CD8-positive, alpha-beta memory T cell (primary cell): Measurements from ENCODE around the gene C15orf39. TPM values are rescaled to one million over a fixed set of nuclear protein-coding genes. Genes with fewer than 3 reads are reported as not detected.
A peak's percentile ranks its signal among the peaks of the same experiment; 100 is the strongest.

ENCODE experiments used
- CTCF ChIA-PET: fragments of 350-600 bp; sonication (Branson Sonifier 250); formaldehyde crosslinking; loops from one replicate; lab custom pipeline; 2021; ENCODE audit warnings: antibody characterized with exemption; lab: Charles Lee
- POLR2A ChIA-PET: fragments of 350-600 bp; sonication (Branson Sonifier 250); formaldehyde crosslinking; loops from one replicate; lab custom pipeline; 2021; ENCODE audit warnings: antibody characterized with exemption; lab: Charles Lee
- DNase-seq, 5 donors: peaks; one replicate each; pipeline versions ENCODE4 v3.0.0 to v3.0.0-alpha.2; 2020 to 2022; ENCODE audit warnings: mixed read lengths in 1 of 5
- H3K27ac ChIP-seq: one replicate; pipeline ENCODE4 v1.7.0; 2013; ENCODE audit warnings: low read depth, mild to moderate bottlenecking, low read length, moderate library complexity
- H3K27me3 ChIP-seq: 2 replicates; pipeline ENCODE4 v1.7.0; 2013; ENCODE audit warnings: low read length, mild to moderate bottlenecking; ENCODE audit not compliant: insufficient read depth, poor library complexity, severe bottlenecking
- H3K36me3 ChIP-seq: 2 replicates; pipeline ENCODE4 v1.7.0; 2013; ENCODE audit warnings: mild to moderate bottlenecking, low read length, moderate library complexity; ENCODE audit not compliant: insufficient read depth
- H3K4me1 ChIP-seq: 2 replicates; pipeline ENCODE4 v1.7.0; 2013; ENCODE audit warnings: mild to moderate bottlenecking, low read length, moderate library complexity; ENCODE audit not compliant: insufficient read depth
- H3K4me3 ChIP-seq: 2 replicates; pipeline ENCODE4 v1.7.0; 2013; ENCODE audit warnings: mild to moderate bottlenecking, low read length
- H3K9me3 ChIP-seq: 2 replicates; pipeline ENCODE4 v1.7.0; 2013; ENCODE audit warnings: mild to moderate bottlenecking, low read length
- H3K27ac Mint-ChIP-seq, 8 donors: one replicate each; pipeline ENCODE4 v1.8.0; 2020 to 2021; ENCODE audit warnings: mixed read lengths in 8 of 8, mild to moderate bottlenecking in 6 of 8, inconsistent platforms in 3 of 8, moderate library complexity in 3 of 8
- H3K27me3 Mint-ChIP-seq, 2 donors: one replicate each; pipeline ENCODE4 v1.8.0; 2020 to 2021; ENCODE audit warnings: mixed read lengths in 2 of 2, mild to moderate bottlenecking in 1 of 2, moderate library complexity in 1 of 2
- H3K36me3 Mint-ChIP-seq, 3 donors: one replicate each; pipeline ENCODE4 v1.8.0; 2020 to 2021; ENCODE audit warnings: mixed read lengths in 3 of 3, inconsistent platforms in 1 of 3, mild to moderate bottlenecking in 1 of 3
- H3K4me1 Mint-ChIP-seq, 3 donors: one replicate each; pipeline ENCODE4 v1.8.0; 2020 to 2021; ENCODE audit warnings: mixed read lengths in 3 of 3, inconsistent platforms in 1 of 3, mild to moderate bottlenecking in 1 of 3
- H3K4me3 Mint-ChIP-seq, 7 donors: one replicate each; pipeline ENCODE4 v1.8.0; 2020 to 2021; ENCODE audit warnings: mixed read lengths in 7 of 7, mild to moderate bottlenecking in 6 of 7, moderate library complexity in 4 of 7, inconsistent platforms in 2 of 7
- H3K9me3 Mint-ChIP-seq, 5 donors: one replicate each; pipeline ENCODE4 v1.8.0; 2020 to 2022; ENCODE audit warnings: mixed read lengths in 5 of 5, mild to moderate bottlenecking in 3 of 5, moderate library complexity in 2 of 5, inconsistent platforms in 1 of 5
- polyA plus RNA-seq: library from polyadenylated mRNA; unstranded; fragments of 300-500 nt; fragmentation: Illumina TruSeq; gene quantifications from one replicate; pipeline ENCODE4 v1.2.3, GENCODE V29; 2021
- total RNA-seq, 2 experiments: library from RNA; stranded (reverse); gene quantifications; one replicate each; pipeline ENCODE4 v1.2.3, GENCODE V29; 2021

The C15orf39 gene
- total and polyA plus RNA-seq, 3 experiments from 2014 or later: 6.1 to 32.0 (median 29.8) TPM

DNA sequence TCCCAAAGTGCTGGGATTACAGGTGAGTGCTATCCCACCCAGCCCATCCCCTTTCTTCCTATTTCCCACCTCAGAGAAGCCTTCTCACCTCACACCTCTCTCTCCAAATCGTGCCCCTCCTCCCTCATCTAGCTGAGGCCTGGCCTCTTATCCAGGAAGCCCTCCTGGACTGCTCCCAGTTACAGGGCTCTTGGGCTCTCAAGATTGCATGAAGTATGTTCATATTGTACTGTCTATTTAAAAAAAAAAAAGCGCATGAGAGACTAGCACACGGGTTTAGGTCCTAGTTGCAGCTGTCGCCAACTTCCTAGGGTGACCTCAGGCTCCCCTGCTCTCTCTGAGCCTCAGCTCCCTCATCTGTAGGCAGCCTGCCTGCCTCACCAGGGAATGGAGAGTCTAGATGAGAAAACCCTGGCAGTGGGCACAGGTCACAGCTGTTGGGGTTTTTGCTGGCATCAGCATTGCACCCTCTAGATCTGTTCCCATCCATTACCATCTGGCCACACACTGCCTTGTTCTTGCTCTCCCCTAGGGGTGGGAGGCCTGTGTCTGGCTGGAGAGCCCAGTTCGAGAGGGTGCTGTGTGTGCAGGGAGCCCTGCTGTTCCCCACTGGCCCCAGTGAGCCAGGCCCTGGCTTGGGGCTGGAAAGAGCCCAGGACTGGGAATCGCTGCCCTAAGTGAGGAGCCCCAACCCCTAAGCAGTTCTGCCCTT lies 24.2 kb upstream of the C15orf39 start:
- ChIA-PET POLR2A (no interaction called here), CTCF (interaction anchor here (0.8 kb wide), 1 partner anchor 148 kb away, joined by 3 read pairs; no protein-coding TSS in a partner anchor)
- no peaks in the 10 kb centered on the region for H3K36me3 Mint-ChIP-seq
- no peak for DNase-seq
- no peak overlapping the region for H3K27ac ChIP-seq
- no peaks in the 10 kb centered on the region for H3K4me1 ChIP-seq
- no peaks in the 10 kb centered on the region for H3K9me3 Mint-ChIP-seq
- H3K27me3 ChIP-seq: peaks cover 10% of the 10 kb centered on the region
- H3K4me3 ChIP-seq: no peak overlapping the region
- peaks cover 2 to 18% (median 5%) of the 10 kb centered on the region in 3 donors for H3K4me1 Mint-ChIP-seq
- peaks cover 13 to 35% of the 10 kb centered on the region in 2 donors for H3K27me3 Mint-ChIP-seq
- H3K27ac Mint-ChIP-seq: peak overlapping the region in 1 of 8 donors; percentile 52
- H3K9me3 ChIP-seq: no peaks in the 10 kb centered on the region
- no peaks in the 10 kb centered on the region for H3K36me3 ChIP-seq
- no peak overlapping the region for H3K4me3 Mint-ChIP-seq

DNA sequence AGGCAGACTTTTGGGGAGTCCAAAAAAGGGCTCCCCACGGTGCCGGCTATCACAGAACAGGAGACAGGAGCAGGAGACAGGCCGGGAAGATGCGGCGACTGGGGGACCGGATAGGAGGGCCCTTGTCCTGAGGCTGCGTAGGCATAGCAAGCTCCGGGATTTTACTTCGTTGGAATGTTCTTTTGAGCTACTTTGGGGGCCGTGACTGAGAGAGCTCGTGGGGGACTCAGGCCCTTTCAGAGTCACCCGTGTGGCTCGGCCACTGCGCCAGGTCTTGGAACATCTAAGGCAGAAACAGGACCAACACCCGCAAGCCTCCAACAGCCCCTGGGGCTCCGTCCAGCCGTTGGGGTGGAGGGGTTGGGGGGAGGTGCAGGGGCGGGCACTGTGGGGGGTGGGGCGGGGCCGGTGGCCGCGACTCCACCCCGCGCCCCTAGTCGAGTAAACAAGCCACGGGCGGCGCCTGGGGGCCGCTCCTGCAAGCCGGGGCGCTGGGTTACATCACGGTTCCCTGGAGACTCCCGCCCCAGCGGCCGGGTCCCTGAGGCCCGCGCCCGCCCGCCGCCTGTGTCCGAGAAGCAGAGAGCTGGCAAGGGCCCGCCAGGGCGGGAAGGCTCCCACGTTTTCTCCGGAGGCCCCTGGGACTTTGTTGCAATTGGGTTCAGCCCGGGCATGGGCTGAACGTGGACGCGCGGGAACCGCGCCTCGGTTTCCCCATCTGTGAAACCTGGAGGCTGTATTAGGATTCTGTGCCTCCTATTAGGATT lies 23.3 kb upstream of the C15orf39 start:
- ChIA-PET POLR2A (no interaction called here), CTCF (interaction anchor here (0.8 kb wide), 1 partner anchor 16 kb away, joined by 3 read pairs; no protein-coding TSS in a partner anchor)
- H3K27me3 Mint-ChIP-seq: peaks cover 13 to 35% of the 10 kb centered on the region in 2 donors
- H3K27ac ChIP-seq: peak overlapping the region; percentile 67
- no peaks in the 10 kb centered on the region for H3K4me1 ChIP-seq
- DNase-seq: no peak
- peak overlapping the region in 1 of 8 donors; percentile 19 for H3K27ac Mint-ChIP-seq
- peaks cover 2 to 20% (median 6%) of the 10 kb centered on the region in 3 donors for H3K4me1 Mint-ChIP-seq
- H3K9me3 Mint-ChIP-seq: no peaks in the 10 kb centered on the region
- H3K36me3 Mint-ChIP-seq: no peaks in the 10 kb centered on the region
- peaks cover 10% of the 10 kb centered on the region for H3K27me3 ChIP-seq
- H3K4me3 Mint-ChIP-seq: peak overlapping the region in 2 of 7 donors; percentile 34
- no peaks in the 10 kb centered on the region for H3K36me3 ChIP-seq
- H3K9me3 ChIP-seq: no peaks in the 10 kb centered on the region
- no peak overlapping the region for H3K4me3 ChIP-seq

DNA sequence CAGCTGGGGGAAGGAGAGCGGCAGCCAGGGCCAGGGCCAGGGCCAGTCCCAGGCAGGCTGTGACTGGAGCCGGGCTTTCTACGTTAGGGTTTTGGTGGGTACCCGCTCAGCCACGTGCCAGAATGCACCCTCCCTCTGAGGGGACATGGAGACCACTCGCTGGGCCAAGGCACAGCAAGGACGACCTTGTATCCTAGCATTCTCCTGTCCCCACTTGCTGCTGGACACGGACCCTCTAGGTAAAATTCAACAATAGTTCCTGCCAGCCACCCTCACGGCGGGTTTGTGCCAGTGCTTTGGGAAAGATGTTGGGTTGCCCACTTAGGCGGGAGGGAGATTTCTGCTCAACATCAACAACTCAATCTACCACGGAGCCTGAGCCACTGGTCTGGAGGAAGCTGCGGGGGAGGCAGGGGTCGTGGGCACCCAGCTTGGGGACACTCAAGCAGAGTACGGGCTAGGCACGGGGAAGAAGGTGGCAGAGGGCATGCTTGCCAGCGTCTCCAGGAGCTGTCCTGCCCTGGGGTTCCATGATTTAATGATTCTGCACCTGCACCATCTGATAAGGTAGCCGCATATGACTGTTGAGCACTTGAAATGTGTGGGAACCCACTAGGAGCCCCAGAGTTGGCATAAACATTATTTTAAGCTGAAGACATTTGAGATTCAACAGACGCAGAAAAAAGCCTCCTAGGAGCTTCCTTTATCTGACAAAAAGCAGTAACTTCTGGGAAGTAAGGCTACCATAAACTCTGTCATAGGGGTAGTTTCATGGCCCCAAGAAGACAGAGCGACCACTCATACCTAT lies 22.5 kb upstream of the C15orf39 start:
- Mint-ChIP-seq H3K9me3 (no peaks in the 10 kb centered on the region), H3K4me3 (peak overlapping the region in 2 of 7 donors; percentile 20 to 38), H3K27me3 (peaks cover 13 to 35% of the 10 kb centered on the region in 2 donors), H3K27ac (no peak overlapping the region), H3K4me1 (peaks cover 2 to 20% (median 6%) of the 10 kb centered on the region in 3 donors), H3K36me3 (no peaks in the 10 kb centered on the region)
- ChIA-PET POLR2A (no interaction called here), CTCF (interaction anchor here (0.8 kb wide), 1 partner anchor 15 kb away, joined by 3 read pairs; no protein-coding TSS in a partner anchor)
- H3K27me3 ChIP-seq: peaks cover 10% of the 10 kb centered on the region
- no peak overlapping the region for H3K4me3 ChIP-seq
- H3K36me3 ChIP-seq: no peaks in the 10 kb centered on the region
- no peak for DNase-seq
- H3K4me1 ChIP-seq: no peaks in the 10 kb centered on the region
- H3K9me3 ChIP-seq: no peaks in the 10 kb centered on the region
- peak overlapping the region; percentile 67 for H3K27ac ChIP-seq

DNA sequence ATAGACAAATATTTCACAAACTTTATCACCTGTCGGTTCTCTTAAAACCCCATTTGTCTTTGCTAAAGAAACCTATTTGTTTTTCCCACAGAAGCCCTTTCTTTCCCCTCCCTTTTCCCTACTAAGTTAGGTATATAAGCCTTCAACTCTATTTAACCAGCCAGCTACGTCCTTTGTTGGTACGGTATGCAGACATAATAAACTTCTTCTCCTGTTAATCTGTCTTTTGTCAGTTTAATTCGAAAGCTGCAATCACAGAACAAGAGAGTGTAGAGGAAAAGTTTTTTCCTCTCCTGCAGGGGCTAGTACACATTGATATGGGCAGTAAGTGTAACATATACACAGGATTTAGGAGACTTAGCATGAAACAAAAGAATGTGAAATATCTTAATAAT lies 21.9 kb upstream of the C15orf39 start:
- peaks cover 2 to 20% (median 6%) of the 10 kb centered on the region in 3 donors for H3K4me1 Mint-ChIP-seq
- no peaks in the 10 kb centered on the region for H3K9me3 ChIP-seq
- no peaks in the 10 kb centered on the region for H3K36me3 Mint-ChIP-seq
- no peaks in the 10 kb centered on the region for H3K9me3 Mint-ChIP-seq
- CTCF ChIA-PET: no interaction called here
- no peaks in the 10 kb centered on the region for H3K4me1 ChIP-seq
- H3K4me3 Mint-ChIP-seq: no peak overlapping the region
- H3K27ac ChIP-seq: no peak overlapping the region
- H3K27me3 Mint-ChIP-seq: peaks cover 15 to 35% of the 10 kb centered on the region in 2 donors
- H3K4me3 ChIP-seq: no peak overlapping the region
- H3K27ac Mint-ChIP-seq: no peak overlapping the region
- H3K36me3 ChIP-seq: no peaks in the 10 kb centered on the region
- no peak for DNase-seq
- peaks cover 10% of the 10 kb centered on the region for H3K27me3 ChIP-seq
- POLR2A ChIA-PET: no interaction called here

- no peaks in the 10 kb centered on the region for H3K4me1 ChIP-seq
- CTCF ChIA-PET: no interaction called here
- Mint-ChIP-seq H3K9me3 (no peaks in the 10 kb centered on the region), H3K27ac (no peak overlapping the region), H3K36me3 (no peaks in the 10 kb centered on the region), H3K27me3 (peaks cover 15 to 35% of the 10 kb centered on the region in 2 donors), H3K4me3 (no peak overlapping the region), H3K4me1 (peaks cover 2 to 20% (median 6%) of the 10 kb centered on the region in 3 donors)
- H3K9me3 ChIP-seq: no peaks in the 10 kb centered on the region
- no peak overlapping the region for H3K27ac ChIP-seq
- DNase-seq: no peak
- POLR2A ChIA-PET: no interaction called here
- H3K4me3 ChIP-seq: no peak overlapping the region
- no peaks in the 10 kb centered on the region for H3K36me3 ChIP-seq
- peaks cover 10% of the 10 kb centered on the region for H3K27me3 ChIP-seq
Observed at GRCh38 chr15:75181780-75182179, 19.9 kb upstream of the C15orf39 start.

DNA sequence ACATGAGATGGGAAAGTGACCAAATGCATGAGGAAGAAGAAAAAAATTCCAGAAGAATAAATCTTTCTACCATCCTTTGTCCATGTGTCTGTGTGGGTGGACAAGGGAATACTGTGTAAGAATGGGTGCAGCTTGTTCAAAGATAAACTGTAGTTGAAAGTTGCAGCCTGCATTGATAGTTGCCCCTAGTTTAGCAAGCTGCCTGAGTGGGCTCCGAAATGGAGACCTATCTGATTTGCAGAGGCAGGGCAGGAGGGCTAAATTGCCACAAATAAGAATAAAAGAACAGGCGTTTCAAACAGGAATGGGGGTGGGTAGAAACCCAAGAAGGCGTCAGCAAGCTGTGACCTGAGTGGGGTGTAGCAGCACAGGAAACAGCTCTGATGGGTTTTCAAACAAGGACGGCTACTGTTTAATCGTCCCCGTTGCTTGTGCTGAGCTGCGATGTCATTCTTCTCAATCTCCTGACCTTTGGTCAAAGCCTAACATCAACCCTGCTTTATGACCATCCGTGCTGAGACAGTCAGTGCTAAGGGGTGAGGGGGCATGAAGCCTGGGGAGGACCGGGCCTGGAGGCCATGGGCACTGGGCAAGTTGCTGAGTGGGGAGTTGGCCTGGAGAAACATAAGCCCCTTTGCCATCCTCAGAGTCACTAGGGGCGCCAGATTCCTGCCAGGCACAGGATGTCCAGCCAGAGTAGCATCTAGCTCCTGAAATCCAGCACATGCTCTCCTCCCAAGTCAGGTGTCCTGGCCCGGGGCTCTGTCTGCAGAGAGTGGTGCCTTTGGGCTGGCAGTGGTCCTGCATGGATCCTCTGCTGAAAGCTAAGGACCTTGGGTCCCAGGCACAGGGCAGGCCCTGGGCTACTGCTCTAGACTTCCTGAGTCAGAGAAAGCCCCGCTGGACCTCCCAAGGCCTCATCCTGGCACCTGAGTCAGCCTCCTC lies 19.2 kb upstream of the C15orf39 start:
- H3K36me3 ChIP-seq: no peaks in the 10 kb centered on the region
- peak overlapping the region in 2 of 8 donors; percentile 40 to 54 for H3K27ac Mint-ChIP-seq
- H3K36me3 Mint-ChIP-seq: no peaks in the 10 kb centered on the region
- CTCF ChIA-PET: no interaction called here
- no peak for DNase-seq
- no peak overlapping the region for H3K4me3 ChIP-seq
- no peaks in the 10 kb centered on the region for H3K9me3 ChIP-seq
- H3K27me3 ChIP-seq: peaks cover 10% of the 10 kb centered on the region
- H3K4me3 Mint-ChIP-seq: no peak overlapping the region
- no peak overlapping the region for H3K27ac ChIP-seq
- no peaks in the 10 kb centered on the region for H3K4me1 ChIP-seq
- POLR2A ChIA-PET: no interaction called here
- H3K27me3 Mint-ChIP-seq: peaks cover 13 to 35% of the 10 kb centered on the region in 2 donors
- peaks cover 2 to 20% (median 6%) of the 10 kb centered on the region in 3 donors for H3K4me1 Mint-ChIP-seq
- H3K9me3 Mint-ChIP-seq: no peaks in the 10 kb centered on the region
